ENCODE measurements around the gene WDR31.

The WDR31 gene

DNA sequence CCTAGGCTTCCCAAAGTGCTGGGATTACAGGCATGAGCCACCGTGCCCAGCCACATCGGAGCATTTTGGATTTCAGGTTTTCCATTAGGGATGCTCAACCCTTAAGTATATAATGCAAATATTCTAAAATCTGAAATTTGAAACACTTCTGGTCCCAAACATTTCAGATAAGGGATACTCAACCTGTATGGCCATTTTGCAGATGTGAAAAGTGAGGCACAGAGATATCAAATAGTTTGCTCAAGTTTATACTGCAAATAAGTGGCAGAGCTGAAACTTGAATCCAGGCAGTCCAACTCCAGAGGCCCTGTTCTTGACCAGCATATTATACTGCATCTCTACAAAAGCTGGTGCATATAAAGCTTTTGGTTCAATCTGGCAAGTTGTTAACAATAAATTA, 2.4 kb downstream of the WDR31 start:
- in situ Hi-C loops (cut with MboI; ENCODE audit: low pct_unique_long_range_greater_than_20kb, low sequenced_read_pairs, unreplicated experiment) = no loop called here
- DNase-seq (ENCODE audit: low spot score) = no peak
- TF ChIP-seq, protein P1, sequence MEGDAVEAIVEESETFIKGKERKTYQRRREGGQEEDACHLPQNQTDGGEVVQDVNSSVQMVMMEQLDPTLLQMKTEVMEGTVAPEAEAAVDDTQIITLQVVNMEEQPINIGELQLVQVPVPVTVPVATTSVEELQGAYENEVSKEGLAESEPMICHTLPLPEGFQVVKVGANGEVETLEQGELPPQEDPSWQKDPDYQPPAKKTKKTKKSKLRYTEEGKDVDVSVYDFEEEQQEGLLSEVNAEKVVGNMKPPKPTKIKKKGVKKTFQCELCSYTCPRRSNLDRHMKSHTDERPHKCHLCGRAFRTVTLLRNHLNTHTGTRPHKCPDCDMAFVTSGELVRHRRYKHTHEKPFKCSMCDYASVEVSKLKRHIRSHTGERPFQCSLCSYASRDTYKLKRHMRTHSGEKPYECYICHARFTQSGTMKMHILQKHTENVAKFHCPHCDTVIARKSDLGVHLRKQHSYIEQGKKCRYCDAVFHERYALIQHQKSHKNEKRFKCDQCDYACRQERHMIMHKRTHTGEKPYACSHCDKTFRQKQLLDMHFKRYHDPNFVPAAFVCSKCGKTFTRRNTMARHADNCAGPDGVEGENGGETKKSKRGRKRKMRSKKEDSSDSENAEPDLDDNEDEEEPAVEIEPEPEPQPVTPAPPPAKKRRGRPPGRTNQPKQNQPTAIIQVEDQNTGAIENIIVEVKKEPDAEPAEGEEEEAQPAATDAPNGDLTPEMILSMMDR (IDR thresholded peaks at IDR 0.05; ENCODE audit: extremely low read depth, insufficient read depth, missing control alignments) = no peak

DNA sequence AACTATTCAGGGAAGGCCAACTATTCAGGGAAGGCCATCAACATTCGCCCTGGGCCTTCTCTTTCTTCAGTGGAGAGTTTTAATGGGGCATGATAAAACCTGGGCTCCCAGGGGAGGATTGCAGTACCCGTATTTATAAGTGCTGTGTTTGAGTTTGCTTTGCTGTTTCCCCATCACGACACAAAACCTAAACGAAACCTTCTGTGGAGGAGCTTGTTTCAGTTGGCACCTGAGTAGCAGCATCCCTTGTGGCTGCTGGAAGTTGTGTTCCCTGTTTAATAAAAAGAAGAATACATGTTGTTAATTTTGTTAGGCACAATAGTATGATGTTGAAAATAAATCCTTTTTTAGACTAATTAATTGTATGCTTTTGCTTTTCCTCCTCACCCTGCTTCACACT, 8.3 kb downstream of the WDR31 start:
- in situ Hi-C loops (cut with MboI; ENCODE audit: low pct_unique_long_range_greater_than_20kb, low sequenced_read_pairs, unreplicated experiment) = no loop called here
- TF ChIP-seq, protein P1 (IDR thresholded peaks at IDR 0.05; ENCODE audit: extremely low read depth, insufficient read depth, missing control alignments) = no peak
- DNase-seq (ENCODE audit: low spot score) = no peak

- in situ Hi-C loops (cut with MboI; ENCODE audit: low pct_unique_long_range_greater_than_20kb, low sequenced_read_pairs, unreplicated experiment) = no loop called here
- DNase-seq (ENCODE audit: low spot score) = no peak
- TF ChIP-seq, protein P1 (IDR thresholded peaks at IDR 0.05; ENCODE audit: extremely low read depth, insufficient read depth, missing control alignments) = no peak
These were observed 11.9 kb downstream of the WDR31 start for GRCh38 chr9:113328045-113328782.

DNA sequence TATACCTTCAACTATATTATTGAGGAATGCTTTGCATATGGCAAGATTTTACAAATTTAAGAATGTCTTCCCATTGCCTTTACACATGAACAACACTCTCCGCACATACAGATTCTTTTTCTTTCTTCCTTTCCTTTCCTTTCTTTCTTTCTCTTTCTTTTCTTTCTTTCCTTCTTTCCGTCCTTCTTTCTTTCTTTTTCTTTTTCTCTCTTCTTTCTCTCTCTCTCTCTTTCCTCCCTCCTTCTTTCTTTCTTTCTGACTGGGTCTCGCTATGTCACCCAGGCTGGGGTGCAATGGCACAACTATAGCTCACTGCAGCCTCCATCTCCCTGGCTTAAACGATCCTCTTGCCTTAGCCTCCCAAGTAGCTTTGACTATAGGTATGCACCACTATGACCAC, 13.8 kb downstream of the WDR31 start:
- in situ Hi-C loops (cut with MboI; ENCODE audit: low pct_unique_long_range_greater_than_20kb, low sequenced_read_pairs, unreplicated experiment) = no loop called here
- DNase-seq (ENCODE audit: low spot score) = no peak
- TF ChIP-seq, protein P1 (IDR thresholded peaks at IDR 0.05; ENCODE audit: extremely low read depth, insufficient read depth, missing control alignments) = no peak

DNA sequence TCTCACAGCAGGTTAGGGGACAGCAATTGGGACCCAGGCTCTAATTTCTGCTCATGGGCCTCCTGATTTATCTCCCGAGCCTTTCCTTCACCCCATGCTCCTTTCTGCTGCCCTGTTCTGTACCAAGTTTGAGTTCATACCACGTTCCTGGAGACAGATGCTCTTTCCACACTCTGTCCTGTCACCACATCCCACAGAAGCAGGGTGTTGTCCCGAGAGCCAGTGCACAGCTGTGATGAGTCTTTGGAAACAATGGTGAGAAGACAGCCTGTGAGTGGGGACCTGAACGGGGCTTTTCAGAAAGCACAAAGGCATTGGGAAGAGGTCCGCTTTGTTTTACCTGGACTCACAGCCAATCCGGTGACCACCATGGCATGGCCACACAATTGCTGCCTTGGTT, 17.4 kb downstream of the WDR31 start:
- DNase-seq (ENCODE audit: low spot score) = no peak
- TF ChIP-seq, protein P1 (IDR thresholded peaks at IDR 0.05; ENCODE audit: extremely low read depth, insufficient read depth, missing control alignments) = no peak
- in situ Hi-C loops (cut with MboI; ENCODE audit: low pct_unique_long_range_greater_than_20kb, low sequenced_read_pairs, unreplicated experiment) = loop anchor here (25.0 kb wide), 1 partner anchor 340 kb away; no protein-coding TSS in a partner anchor

DNA sequence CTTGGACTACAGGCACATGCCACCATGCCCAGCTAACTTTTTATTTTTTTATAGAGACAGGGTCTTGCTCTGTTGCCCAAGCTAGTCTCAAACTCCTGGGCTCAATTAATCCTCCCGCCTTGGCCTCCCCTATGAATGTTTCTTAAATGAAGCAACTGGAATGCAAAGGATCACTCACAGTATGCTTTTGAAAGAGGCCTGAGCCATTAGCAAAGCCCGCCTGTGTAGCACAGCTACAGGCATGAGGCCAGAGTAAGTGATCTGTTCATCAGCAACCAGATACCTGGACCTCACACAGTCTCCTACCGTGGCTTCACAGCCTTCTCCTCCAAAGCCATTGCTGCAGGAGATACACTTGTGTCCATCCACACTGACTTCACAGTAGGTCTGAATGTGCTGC, 20.0 kb downstream of the WDR31 start:
- in situ Hi-C loops (cut with MboI; ENCODE audit: low pct_unique_long_range_greater_than_20kb, low sequenced_read_pairs, unreplicated experiment) = loop anchor here (25.0 kb wide), 1 partner anchor 342 kb away; no protein-coding TSS in a partner anchor
- TF ChIP-seq, protein P1 (IDR thresholded peaks at IDR 0.05; ENCODE audit: extremely low read depth, insufficient read depth, missing control alignments) = no peak
- no peak for DNase-seq (ENCODE audit: low spot score)

Data from GM13977 (cell line).